WTC11 (cell line): Measurements from ENCODE around the gene BCAR3. TPM values are rescaled to one million over a fixed set of nuclear protein-coding genes. Genes with fewer than 3 reads are reported as not detected.

ENCODE experiments used
- ATAC-seq: fragments of 200-7000 bp; cut with Tn5 transposase; 2 replicates; pipeline ENCODE4 v1.10.0; 2021; ENCODE audit warnings: mild to moderate bottlenecking, moderate library complexity
- CTCF ChIA-PET: fragments of 300-600 bp; sonication (Branson Sonifier 250); formaldehyde crosslinking; loops from one replicate; lab custom pipeline; 2021; ENCODE audit warnings: antibody characterized with exemption; lab: Charles Lee
- POLR2A ChIA-PET: fragments of 350-600 bp; sonication (Branson Sonifier 250); formaldehyde crosslinking; loops from one replicate; lab custom pipeline; 2021; ENCODE audit warnings: antibody characterized with exemption; lab: Charles Lee
- DNase-seq: peaks from one replicate; pipeline ENCODE4 v3.0.0; 2021; ENCODE audit warnings: low spot score
- H3K27ac Mint-ChIP-seq: 2 replicates; pipeline ENCODE4 v1.8.0; 2021; ENCODE audit warnings: mixed read lengths
- H3K27me3 Mint-ChIP-seq: 2 replicates; pipeline ENCODE4 v1.8.0; 2021; ENCODE audit warnings: low read depth, mild to moderate bottlenecking, moderate library complexity, mixed read lengths
- H3K36me3 Mint-ChIP-seq: 2 replicates; pipeline ENCODE4 v1.8.0; 2021; ENCODE audit warnings: mixed read lengths
- H3K4me1 Mint-ChIP-seq: 2 replicates; pipeline ENCODE4 v1.8.0; 2022; ENCODE audit warnings: mixed read lengths
- H3K4me3 Mint-ChIP-seq: 2 replicates; pipeline ENCODE4 v1.8.0; 2021; ENCODE audit warnings: mild to moderate bottlenecking, moderate library complexity, mixed read lengths
- H3K9me3 Mint-ChIP-seq: 2 replicates; pipeline ENCODE4 v1.8.0; 2021; ENCODE audit warnings: mixed read lengths
- ATF6 ChIP-seq: sonication (generic); formaldehyde crosslinking; IDR thresholded peaks from 2 replicates; pipeline ENCODE4 v1.8.1; 2023; ENCODE audit warnings: mild to moderate bottlenecking, missing genetic modification reagents
- CREB1 ChIP-seq: sonication (generic); formaldehyde crosslinking; IDR thresholded peaks from 2 replicates; pipeline ENCODE4 v1.8.0; 2023; ENCODE audit warnings: mild to moderate bottlenecking, missing genetic modification reagents
- CREM ChIP-seq: sonication (generic); formaldehyde crosslinking; IDR thresholded peaks from 2 replicates; pipeline ENCODE4 v1.8.1; 2022; ENCODE audit warnings: mild to moderate bottlenecking, missing genetic modification reagents, moderate library complexity
- E2F1 ChIP-seq: sonication (generic); formaldehyde crosslinking; IDR thresholded peaks from 2 replicates; pipeline ENCODE4 v1.8.0; 2022; ENCODE audit warnings: mild to moderate bottlenecking, missing genetic modification reagents
- ETV6 ChIP-seq: sonication (generic); formaldehyde crosslinking; IDR thresholded peaks from 2 replicates; pipeline ENCODE4 v1.8.1; 2022; ENCODE audit warnings: mild to moderate bottlenecking, missing genetic modification reagents
- GTF2I ChIP-seq: fragments of 250-450 bp; sonication (Bioruptor Pico); conservative IDR thresholded peaks from 2 replicates; pipeline ENCODE4 v1.4.0; 2021; ENCODE audit warnings: mild to moderate bottlenecking
- HMGXB4 ChIP-seq: sonication (generic); formaldehyde crosslinking; IDR thresholded peaks from 2 replicates; pipeline ENCODE4 v1.8.1; 2023; ENCODE audit warnings: mild to moderate bottlenecking, moderate library complexity, missing genetic modification reagents
- JUN ChIP-seq: sonication (generic); formaldehyde crosslinking; IDR thresholded peaks from 2 replicates; pipeline ENCODE4 v1.8.0; 2023; ENCODE audit warnings: mild to moderate bottlenecking, missing genetic modification reagents
- KAT7 ChIP-seq: sonication (generic); formaldehyde crosslinking; IDR thresholded peaks from 2 replicates; pipeline ENCODE4 v1.8.1; 2023; ENCODE audit warnings: missing genetic modification reagents, mild to moderate bottlenecking, borderline replicate concordance
- NFYB ChIP-seq: sonication (generic); formaldehyde crosslinking; conservative IDR thresholded peaks from 2 replicates; pipeline ENCODE4 v1.8.0; 2022; ENCODE audit warnings: low read depth, missing genetic modification reagents
- NR2C2 ChIP-seq: sonication (generic); formaldehyde crosslinking; IDR thresholded peaks from 2 replicates; pipeline ENCODE4 v1.8.0; 2022; ENCODE audit warnings: mild to moderate bottlenecking, missing genetic modification reagents
- PRDM15 ChIP-seq: sonication (generic); formaldehyde crosslinking; IDR thresholded peaks from 2 replicates; pipeline ENCODE4 v1.8.0; 2022; ENCODE audit warnings: missing genetic modification reagents
- SOX15 ChIP-seq: fragments of 250-450 bp; sonication (Bioruptor Pico); IDR thresholded peaks from 2 replicates; pipeline ENCODE4 v1.9.0; 2021; ENCODE audit warnings: mild to moderate bottlenecking
- ZBTB43 ChIP-seq: sonication (generic); formaldehyde crosslinking; IDR thresholded peaks from 2 replicates; pipeline ENCODE4 v1.8.1; 2023; ENCODE audit warnings: mild to moderate bottlenecking, missing genetic modification reagents
- ZNF317 ChIP-seq: sonication (generic); formaldehyde crosslinking; IDR thresholded peaks from 2 replicates; pipeline ENCODE4 v1.8.1; 2023; ENCODE audit warnings: low read depth, mild to moderate bottlenecking, moderate library complexity, missing genetic modification reagents, borderline replicate concordance
- ZNF416 ChIP-seq: fragments of 250-450 bp; sonication (Bioruptor Pico); IDR thresholded peaks from 2 replicates; pipeline ENCODE4 v1.9.0; 2021; ENCODE audit warnings: mild to moderate bottlenecking, inconsistent platforms
- ZNF425 ChIP-seq: fragments of 250-450 bp; sonication (Bioruptor Pico); conservative IDR thresholded peaks from 2 replicates; pipeline ENCODE4 v1.9.0; 2021; ENCODE audit warnings: mild to moderate bottlenecking
- ZNF671 ChIP-seq: fragments of 250-450 bp; sonication (Bioruptor Pico); IDR thresholded peaks from 2 replicates; pipeline ENCODE4 v1.8.0; 2021; ENCODE audit warnings: mild to moderate bottlenecking
- total RNA-seq: library from RNA; stranded (reverse); gene quantifications from 3 replicates; pipeline ENCODE4 v1.2.3, GENCODE V29; 2021

BCAR3 gene
- total RNA-seq, 1 experiment from 2014 or later = 14.8 TPM

DNA sequence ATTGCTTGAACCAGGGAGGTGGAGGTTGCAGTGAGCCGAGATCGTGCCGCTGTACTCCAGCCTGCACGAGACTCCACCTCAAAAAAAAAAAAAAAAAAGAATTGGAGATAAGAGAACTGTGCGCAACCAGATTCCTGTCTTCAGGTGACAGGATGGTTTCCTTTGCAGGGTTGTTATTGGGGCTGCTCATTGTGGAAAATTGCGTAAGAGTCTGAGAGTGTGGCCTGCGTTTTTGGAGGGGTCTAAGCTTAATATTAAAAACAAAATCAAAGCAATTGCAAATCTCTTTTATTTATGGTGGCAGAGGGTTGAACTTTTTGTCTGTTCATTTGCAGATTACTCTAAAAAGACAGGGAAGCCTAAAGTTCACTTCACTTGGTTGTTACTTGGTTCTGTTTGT lies 36.0 kb upstream of the BCAR3 start:
- Mint-ChIP-seq H3K27me3 (no peaks in the 10 kb centered on the region), H3K36me3 (no peaks in the 10 kb centered on the region), H3K4me1 (peaks cover 19% of the 10 kb centered on the region), H3K4me3 (no peak overlapping the region), H3K9me3 (no peaks in the 10 kb centered on the region), H3K27ac (no peak overlapping the region)
- CTCF ChIA-PET = no interaction called here
- ATAC-seq = no peak
- DNase-seq = no peak
- POLR2A ChIA-PET = no interaction called here
- TF ChIP-seq ATF6 (CRISPR knock-in tag) (no peak), ZNF317 (CRISPR knock-in tag) (no peak), ZNF416 (CRISPR knock-in tag) (no peak), ZNF425 (no peak), CREM (no peak), CREB1 (CRISPR knock-in tag) (no peak), NFYB (no peak), ZBTB43 (CRISPR knock-in tag) (no peak), SOX15 (CRISPR knock-in tag) (no peak)

- ChIA-PET POLR2A (no interaction called here), CTCF (interaction anchor here (1.2 to 1.8 kb wide), 2 partner anchors 88 to 97 kb away, joined by 3 to 4 read pairs; no protein-coding TSS in a partner anchor)
- no peak for DNase-seq
- TF ChIP-seq PRDM15 (CRISPR knock-in tag) (no peak), E2F1 (CRISPR knock-in tag) (no peak), CREB1 (CRISPR knock-in tag) (no peak), NR2C2 (CRISPR knock-in tag) (no peak), JUN (no peak), GTF2I (CRISPR knock-in tag) (no peak), KAT7 (CRISPR knock-in tag) (no peak), ETV6 (no peak), ZNF671 (CRISPR knock-in tag) (no peak), HMGXB4 (no peak)
- Mint-ChIP-seq H3K4me3 (no peak overlapping the region), H3K36me3 (no peaks in the 10 kb centered on the region), H3K9me3 (no peaks in the 10 kb centered on the region), H3K27me3 (no peaks in the 10 kb centered on the region), H3K27ac (no peak overlapping the region), H3K4me1 (peaks cover 14% of the 10 kb centered on the region)
- peak; percentile 36; the same call in 1 of the 2 replicates for ATAC-seq
Observed at GRCh38 chr1:93716941-93717368, 35.3 kb upstream of the BCAR3 start.
